Measurements from ENCODE around the gene FGD5.

Gene FGD5

DNA sequence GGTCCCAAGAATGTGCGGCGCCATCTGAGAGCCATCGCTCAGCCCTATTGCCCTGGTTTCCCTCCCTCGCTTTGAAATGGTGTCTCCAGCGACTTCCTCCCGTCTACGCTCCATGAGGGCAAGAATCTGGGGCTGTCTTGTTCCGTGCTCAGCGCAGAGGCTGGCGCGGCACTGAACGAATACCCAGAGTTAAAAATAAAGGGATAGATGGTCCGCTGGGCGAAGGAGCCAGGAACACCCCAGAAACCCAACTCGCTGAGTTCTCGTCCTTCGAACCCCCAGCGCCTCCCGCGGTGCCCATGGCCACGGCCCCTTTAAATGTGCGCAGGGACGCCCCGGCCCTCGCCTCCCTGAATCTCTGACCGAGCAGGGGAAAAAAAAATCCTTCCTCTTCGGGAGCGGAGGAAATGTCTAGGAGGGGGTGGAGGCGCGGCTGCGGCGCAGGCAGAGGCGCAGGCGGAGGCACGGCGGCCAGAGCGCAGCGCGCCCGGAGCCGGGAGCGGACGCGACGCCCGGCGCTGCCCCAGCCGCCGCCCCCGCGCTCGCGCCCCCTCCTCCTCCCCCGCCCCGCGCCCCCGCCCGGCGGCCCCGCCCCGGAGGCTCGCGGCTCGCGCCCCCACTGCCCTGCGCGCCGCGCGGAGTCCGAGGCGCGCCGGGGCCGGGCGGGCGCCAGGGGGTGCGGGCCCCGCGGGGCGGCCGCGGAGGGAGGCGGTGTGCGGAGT, 8.5 kb upstream of the FGD5 start:
- DNase-seq (ENCODE audit: low read depth, low spot score), result no peak
- no peak overlapping the region for H3K4me3 ChIP-seq (ENCODE audit: low read depth, low read length)
- TF ChIP-seq, protein P1, sequence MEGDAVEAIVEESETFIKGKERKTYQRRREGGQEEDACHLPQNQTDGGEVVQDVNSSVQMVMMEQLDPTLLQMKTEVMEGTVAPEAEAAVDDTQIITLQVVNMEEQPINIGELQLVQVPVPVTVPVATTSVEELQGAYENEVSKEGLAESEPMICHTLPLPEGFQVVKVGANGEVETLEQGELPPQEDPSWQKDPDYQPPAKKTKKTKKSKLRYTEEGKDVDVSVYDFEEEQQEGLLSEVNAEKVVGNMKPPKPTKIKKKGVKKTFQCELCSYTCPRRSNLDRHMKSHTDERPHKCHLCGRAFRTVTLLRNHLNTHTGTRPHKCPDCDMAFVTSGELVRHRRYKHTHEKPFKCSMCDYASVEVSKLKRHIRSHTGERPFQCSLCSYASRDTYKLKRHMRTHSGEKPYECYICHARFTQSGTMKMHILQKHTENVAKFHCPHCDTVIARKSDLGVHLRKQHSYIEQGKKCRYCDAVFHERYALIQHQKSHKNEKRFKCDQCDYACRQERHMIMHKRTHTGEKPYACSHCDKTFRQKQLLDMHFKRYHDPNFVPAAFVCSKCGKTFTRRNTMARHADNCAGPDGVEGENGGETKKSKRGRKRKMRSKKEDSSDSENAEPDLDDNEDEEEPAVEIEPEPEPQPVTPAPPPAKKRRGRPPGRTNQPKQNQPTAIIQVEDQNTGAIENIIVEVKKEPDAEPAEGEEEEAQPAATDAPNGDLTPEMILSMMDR (IDR thresholded peaks at IDR 0.05; ENCODE audit: low read depth, low read length), result no peak
- in situ Hi-C loops (cut with HindIII; ENCODE audit: low sequenced_read_pairs), result no loop called here

DNA sequence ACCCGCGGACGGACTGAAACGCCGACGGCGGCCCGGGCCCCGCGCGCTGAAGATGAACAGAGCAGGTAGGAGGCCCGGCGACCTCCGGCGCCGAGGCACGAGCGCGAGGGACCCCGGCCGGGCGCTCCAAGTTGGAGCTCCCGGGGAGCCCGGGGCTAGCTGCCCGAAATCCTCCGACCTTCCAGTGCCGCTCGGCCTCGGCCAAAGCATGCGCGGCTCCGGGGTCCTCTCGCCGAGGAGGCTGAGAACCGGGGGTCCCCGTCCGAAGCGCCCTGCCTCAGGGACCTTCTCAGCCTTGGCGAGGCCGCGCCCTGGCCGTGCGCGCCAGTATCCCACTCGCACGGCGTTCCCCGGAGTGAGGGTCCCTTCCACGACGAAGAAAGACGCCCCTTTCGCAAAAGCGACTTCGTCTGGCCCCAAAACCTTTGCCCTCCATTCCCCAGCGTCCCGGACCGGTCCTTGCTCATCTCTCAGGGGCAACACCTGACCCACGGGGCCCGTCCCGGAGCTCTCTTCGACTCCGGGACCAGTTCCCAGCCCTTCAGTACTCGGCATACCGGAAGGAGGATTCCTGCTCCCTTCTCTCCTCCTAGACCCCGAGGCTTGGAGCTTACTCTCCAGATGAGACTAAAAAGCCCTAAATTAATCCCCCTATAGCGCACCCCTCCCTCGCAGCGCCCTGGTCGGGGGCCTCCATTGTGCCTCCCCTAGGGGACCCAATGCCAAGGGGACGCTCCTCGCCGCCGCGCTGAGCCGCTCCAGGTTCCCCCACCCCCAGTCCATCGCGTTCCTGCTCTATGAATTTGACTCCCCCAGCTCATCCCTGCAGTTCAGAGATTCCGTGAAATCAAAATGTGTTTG, 7.7 kb upstream of the FGD5 start:
- TF ChIP-seq, protein P1 (IDR thresholded peaks at IDR 0.05; ENCODE audit: low read depth, low read length), result no peak
- in situ Hi-C loops (cut with HindIII; ENCODE audit: low sequenced_read_pairs), result no loop called here
- DNase-seq (ENCODE audit: low read depth, low spot score), result no peak
- H3K4me3 ChIP-seq (ENCODE audit: low read depth, low read length), result no peak overlapping the region

DNA sequence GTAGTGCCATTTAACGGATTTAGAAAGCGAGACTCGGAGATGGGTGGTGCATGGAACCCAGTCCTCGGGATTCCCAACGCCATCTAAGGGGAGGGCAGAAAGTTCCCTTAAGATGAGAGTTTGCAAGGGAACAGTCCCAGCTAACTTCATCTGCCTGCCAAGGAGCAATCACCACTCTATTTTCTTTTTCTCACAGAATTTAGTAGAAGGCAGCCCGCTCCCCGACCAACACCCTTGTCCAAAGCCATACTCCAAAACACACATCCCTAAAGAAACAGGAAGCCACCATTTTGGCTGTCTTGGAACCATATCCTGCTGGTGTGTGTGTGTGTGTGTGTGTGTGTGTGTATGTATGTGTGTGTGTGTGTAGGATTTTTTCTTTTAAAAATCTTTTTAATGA, 7.1 kb upstream of the FGD5 start:
- H3K4me3 ChIP-seq (ENCODE audit: low read depth, low read length), result no peak overlapping the region
- TF ChIP-seq, protein P1 (IDR thresholded peaks at IDR 0.05; ENCODE audit: low read depth, low read length), result no peak
- in situ Hi-C loops (cut with HindIII; ENCODE audit: low sequenced_read_pairs), result no loop called here
- no peak for DNase-seq (ENCODE audit: low read depth, low spot score)

DNA sequence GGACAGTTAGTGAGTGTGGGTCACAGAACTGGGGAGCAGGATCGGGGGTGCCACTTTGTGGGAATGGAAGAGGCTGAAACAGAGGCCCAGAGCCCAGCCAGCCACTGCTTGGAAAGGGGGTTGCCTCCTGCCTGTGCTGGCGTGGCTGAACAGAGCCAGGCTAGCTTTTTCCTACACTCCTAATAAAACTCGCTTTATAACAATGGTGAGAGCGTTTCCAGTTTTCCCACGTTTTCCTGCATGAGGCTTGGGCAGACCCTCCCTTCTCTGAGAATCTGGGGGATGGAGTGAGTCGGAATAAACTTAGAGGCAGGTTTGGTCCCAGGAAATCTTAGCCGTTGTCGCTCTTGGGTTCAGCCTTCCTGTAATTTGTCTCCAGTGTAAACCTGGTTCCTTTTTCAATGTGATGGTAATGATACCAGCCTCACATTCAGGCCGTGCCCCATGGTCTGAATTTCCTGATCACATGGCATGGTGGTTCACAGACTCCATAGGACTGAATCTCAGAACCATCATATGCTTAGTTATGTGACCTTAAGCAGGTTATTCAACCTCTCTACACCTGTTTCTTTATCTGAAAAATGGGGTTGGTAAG, 6.5 kb upstream of the FGD5 start:
- no peak for DNase-seq (ENCODE audit: low read depth, low spot score)
- TF ChIP-seq, protein P1 (IDR thresholded peaks at IDR 0.05; ENCODE audit: low read depth, low read length), result no peak
- no peak overlapping the region for H3K4me3 ChIP-seq (ENCODE audit: low read depth, low read length)
- in situ Hi-C loops (cut with HindIII; ENCODE audit: low sequenced_read_pairs), result no loop called here

DNA sequence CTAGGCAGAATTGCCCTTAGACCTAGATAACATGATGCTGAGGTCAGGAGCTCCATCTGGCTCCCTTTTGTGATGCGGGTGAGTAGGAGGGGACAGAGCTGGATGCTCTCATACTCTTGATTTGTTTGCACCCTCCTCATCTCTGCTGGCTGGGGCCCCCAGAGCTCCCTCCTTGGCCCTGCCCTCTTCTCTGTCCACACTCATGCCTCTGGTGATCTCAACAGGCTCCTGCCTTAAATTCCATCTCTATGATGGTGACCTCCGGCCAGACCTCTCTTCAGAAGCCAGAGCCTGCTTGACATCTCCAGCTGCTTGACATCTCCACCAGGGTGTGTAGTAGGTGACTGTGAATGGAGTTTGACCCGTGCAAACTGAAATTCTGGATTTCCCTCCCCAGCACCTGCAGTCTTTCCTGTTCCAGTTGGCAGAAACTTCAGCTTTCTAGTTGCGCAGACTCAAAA, 4.3 kb upstream of the FGD5 start:
- TF ChIP-seq, protein P1 (IDR thresholded peaks at IDR 0.05; ENCODE audit: low read depth, low read length), result no peak
- no peak overlapping the region for H3K4me3 ChIP-seq (ENCODE audit: low read depth, low read length)
- DNase-seq (ENCODE audit: low read depth, low spot score), result no peak
- in situ Hi-C loops (cut with HindIII; ENCODE audit: low sequenced_read_pairs), result no loop called here

DNA sequence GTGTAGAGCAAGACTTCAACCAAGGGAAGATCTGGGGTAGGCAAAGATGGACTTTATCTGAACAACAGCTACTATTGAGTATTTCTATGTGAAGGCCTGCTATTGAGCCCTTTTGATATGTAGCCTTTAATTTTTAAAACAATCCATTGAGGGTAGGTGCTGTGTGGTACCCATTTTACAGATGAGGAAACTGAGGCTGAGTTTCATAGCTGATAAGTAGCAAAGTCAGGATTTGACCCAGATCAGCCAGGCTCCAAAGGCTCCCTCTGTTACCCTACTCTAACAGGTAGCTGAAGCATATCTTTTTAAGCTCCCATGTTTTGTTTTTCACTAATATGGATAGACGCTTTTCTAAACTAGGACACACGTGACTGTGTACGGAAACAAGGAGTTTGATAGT, 2.4 kb upstream of the FGD5 start:
- no peak for DNase-seq (ENCODE audit: low read depth, low spot score)
- no peak overlapping the region for H3K4me3 ChIP-seq (ENCODE audit: low read depth, low read length)
- in situ Hi-C loops (cut with HindIII; ENCODE audit: low sequenced_read_pairs), result no loop called here
- TF ChIP-seq, protein P1 (IDR thresholded peaks at IDR 0.05; ENCODE audit: low read depth, low read length), result no peak
